ENCODE measurements around the gene GALNT15. TPM values are rescaled to one million over a fixed set of nuclear protein-coding genes. Genes with fewer than 3 reads are reported as not detected.

The GALNT15 gene
- total RNA-seq, 1 experiment from 2014 or later: not detected

DNA sequence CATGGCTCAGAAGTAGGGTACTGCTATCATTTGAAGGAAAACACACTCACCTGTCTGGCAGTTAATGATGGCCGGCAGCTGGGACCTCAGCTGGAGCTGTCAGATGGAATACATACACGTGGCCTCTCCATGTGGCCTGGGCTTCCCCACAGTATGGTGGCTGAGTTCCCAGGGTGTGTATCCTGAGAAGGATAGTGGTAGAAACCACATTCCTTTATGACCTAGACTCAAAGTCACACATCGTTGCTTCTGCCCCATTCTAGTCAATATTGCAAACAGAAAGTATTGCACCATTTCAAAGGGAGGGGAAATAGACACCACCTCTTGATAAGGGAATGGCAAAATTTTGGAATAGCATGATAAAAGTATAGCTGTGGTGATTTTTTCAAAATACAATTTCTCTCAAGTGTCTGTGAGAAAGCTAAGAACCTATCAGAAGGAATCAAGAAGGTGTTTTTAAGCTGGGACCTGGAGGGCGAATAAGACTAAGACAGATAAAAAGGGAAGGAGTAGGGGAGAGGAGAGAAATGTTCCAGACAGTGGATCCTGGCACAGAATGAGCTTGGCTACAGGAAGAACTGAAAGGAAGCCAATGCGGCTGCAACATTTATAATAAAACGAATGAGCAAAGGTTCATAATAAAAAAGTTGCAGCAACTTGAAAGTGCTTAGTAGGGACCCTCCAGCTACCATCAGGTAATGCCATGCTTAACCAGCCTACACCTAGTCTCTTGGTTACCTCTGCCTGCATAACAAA lies 40.1 kb upstream of the GALNT15 start:
- CTCF ChIA-PET: no interaction called here
- BruUV-seq (replicated peaks): no TSS peak
- Histone ChIP-seq H3K27me3 (replicated peaks; ENCODE audit: insufficient read depth, low read depth, low read length, poor library complexity) (no peaks in the 10 kb centered on the region), H3K27ac (ENCODE audit: low read depth, low read length, poor library complexity, severe bottlenecking) (no peak overlapping the region), H3K9me3 (ENCODE audit: low read depth, low read length, poor library complexity, severe bottlenecking) (no peaks in the 10 kb centered on the region), H3K36me3 (ENCODE audit: insufficient read depth, low read length, poor library complexity, severe bottlenecking) (no peaks in the 10 kb centered on the region), H3K4me3 (ENCODE audit: low read depth, low read length, poor library complexity, severe bottlenecking) (no peak overlapping the region), H3K4me1 (ENCODE audit: insufficient read depth, low read length, poor library complexity, severe bottlenecking) (no peaks in the 10 kb centered on the region)
- intact Hi-C loops (cut with micrococcal nuclease; ENCODE audit: unreplicated experiment): no loop called here
- POLR2A ChIA-PET (ENCODE audit: low non-redundant PET): no interaction called here
- DNase-seq (ENCODE audit: low spot score): no peak
- no peak for TF ChIP-seq EZH2 (IDR thresholded peaks at IDR 0.05; ENCODE audit: borderline replicate concordance, low read depth, low read length, poor library complexity, severe bottlenecking)
- TF ChIP-seq, protein P1, sequence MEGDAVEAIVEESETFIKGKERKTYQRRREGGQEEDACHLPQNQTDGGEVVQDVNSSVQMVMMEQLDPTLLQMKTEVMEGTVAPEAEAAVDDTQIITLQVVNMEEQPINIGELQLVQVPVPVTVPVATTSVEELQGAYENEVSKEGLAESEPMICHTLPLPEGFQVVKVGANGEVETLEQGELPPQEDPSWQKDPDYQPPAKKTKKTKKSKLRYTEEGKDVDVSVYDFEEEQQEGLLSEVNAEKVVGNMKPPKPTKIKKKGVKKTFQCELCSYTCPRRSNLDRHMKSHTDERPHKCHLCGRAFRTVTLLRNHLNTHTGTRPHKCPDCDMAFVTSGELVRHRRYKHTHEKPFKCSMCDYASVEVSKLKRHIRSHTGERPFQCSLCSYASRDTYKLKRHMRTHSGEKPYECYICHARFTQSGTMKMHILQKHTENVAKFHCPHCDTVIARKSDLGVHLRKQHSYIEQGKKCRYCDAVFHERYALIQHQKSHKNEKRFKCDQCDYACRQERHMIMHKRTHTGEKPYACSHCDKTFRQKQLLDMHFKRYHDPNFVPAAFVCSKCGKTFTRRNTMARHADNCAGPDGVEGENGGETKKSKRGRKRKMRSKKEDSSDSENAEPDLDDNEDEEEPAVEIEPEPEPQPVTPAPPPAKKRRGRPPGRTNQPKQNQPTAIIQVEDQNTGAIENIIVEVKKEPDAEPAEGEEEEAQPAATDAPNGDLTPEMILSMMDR (conservative IDR thresholded peaks at IDR 0.05; ENCODE audit: low read depth, low read length): no peak

GRCh38 chr3:16136055-16136454 lies 38.4 kb upstream of the GALNT15 start:
- TF ChIP-seq EZH2 (IDR thresholded peaks at IDR 0.05; ENCODE audit: borderline replicate concordance, low read depth, low read length, poor library complexity, severe bottlenecking): no peak
- TF ChIP-seq, protein P1 (conservative IDR thresholded peaks at IDR 0.05; ENCODE audit: low read depth, low read length): no peak
- DNase-seq (ENCODE audit: low spot score): no peak
- H3K4me1 ChIP-seq (ENCODE audit: insufficient read depth, low read length, poor library complexity, severe bottlenecking): no peaks in the 10 kb centered on the region
- no peaks in the 10 kb centered on the region for H3K27me3 ChIP-seq (replicated peaks; ENCODE audit: insufficient read depth, low read depth, low read length, poor library complexity)
- no peaks in the 10 kb centered on the region for H3K36me3 ChIP-seq (ENCODE audit: insufficient read depth, low read length, poor library complexity, severe bottlenecking)
- H3K4me3 ChIP-seq (ENCODE audit: low read depth, low read length, poor library complexity, severe bottlenecking): no peak overlapping the region
- H3K9me3 ChIP-seq (ENCODE audit: low read depth, low read length, poor library complexity, severe bottlenecking): no peaks in the 10 kb centered on the region
- CTCF ChIA-PET: no interaction called here
- no peak overlapping the region for H3K27ac ChIP-seq (ENCODE audit: low read depth, low read length, poor library complexity, severe bottlenecking)
- intact Hi-C loops (cut with micrococcal nuclease; ENCODE audit: unreplicated experiment): no loop called here
- BruUV-seq (replicated peaks): no TSS peak
- POLR2A ChIA-PET (ENCODE audit: low non-redundant PET): interaction anchor here (0.6 kb wide), 1 partner anchor 1494 kb away, joined by 3 read pairs; no protein-coding TSS in a partner anchor

- ChIA-PET POLR2A (ENCODE audit: low non-redundant PET) (no interaction called here), CTCF (no interaction called here)
- DNase-seq (ENCODE audit: low spot score): no peak
- no TSS peak for BruUV-seq (replicated peaks)
- no peaks in the 10 kb centered on the region for H3K9me3 ChIP-seq (ENCODE audit: low read depth, low read length, poor library complexity, severe bottlenecking)
- TF ChIP-seq EZH2 (IDR thresholded peaks at IDR 0.05; ENCODE audit: borderline replicate concordance, low read depth, low read length, poor library complexity, severe bottlenecking): no peak
- TF ChIP-seq, protein P1 (conservative IDR thresholded peaks at IDR 0.05; ENCODE audit: low read depth, low read length): no peak
- H3K4me3 ChIP-seq (ENCODE audit: low read depth, low read length, poor library complexity, severe bottlenecking): no peak overlapping the region
- intact Hi-C loops (cut with micrococcal nuclease; ENCODE audit: unreplicated experiment): no loop called here
- no peaks in the 10 kb centered on the region for H3K36me3 ChIP-seq (ENCODE audit: insufficient read depth, low read length, poor library complexity, severe bottlenecking)
- H3K4me1 ChIP-seq (ENCODE audit: insufficient read depth, low read length, poor library complexity, severe bottlenecking): no peaks in the 10 kb centered on the region
- H3K27ac ChIP-seq (ENCODE audit: low read depth, low read length, poor library complexity, severe bottlenecking): no peak overlapping the region
- no peaks in the 10 kb centered on the region for H3K27me3 ChIP-seq (replicated peaks; ENCODE audit: insufficient read depth, low read depth, low read length, poor library complexity)
Observed at GRCh38 chr3:16137044-16137443, 37.4 kb upstream of the GALNT15 start.
